Adipocyte (in vitro differentiated cells): ENCODE data around the gene RSPH9.
A peak's percentile ranks its signal among the peaks of the same experiment; 100 is the strongest.
"Not testable (repeated sequence)": the region's sequence is repeated elsewhere in the genome, so short reads cannot be mapped to it uniquely, and the experiment has no call there.

Experiments used
- DNase-seq: peaks from one replicate; pipeline ENCODE4 v3.0.0-alpha.2; 2015; ENCODE audit warnings: low read depth
- H3K27me3 ChIP-seq: replicated peaks from 2 replicates; pipeline ENCODE4 v1.7.0; 2013; ENCODE audit warnings: mild to moderate bottlenecking, low read length, moderate library complexity; ENCODE audit not compliant: control insufficient read depth, insufficient read depth
- H3K36me3 ChIP-seq: 2 replicates; pipeline ENCODE4 v1.7.0; 2013; ENCODE audit warnings: low read length, mild to moderate bottlenecking, moderate library complexity; ENCODE audit not compliant: control insufficient read depth, insufficient read depth, severe bottlenecking
- H3K4me1 ChIP-seq: 2 replicates; pipeline ENCODE4 v1.7.0; 2013; ENCODE audit warnings: mild to moderate bottlenecking, low read length, moderate library complexity; ENCODE audit not compliant: control insufficient read depth, insufficient read depth
- H3K4me3 ChIP-seq: 2 replicates; pipeline ENCODE4 v1.7.0; 2013; ENCODE audit warnings: mild to moderate bottlenecking, low read length, moderate library complexity
- H3K9ac ChIP-seq: 2 replicates; pipeline ENCODE4 v1.7.0; 2013; ENCODE audit warnings: mild to moderate bottlenecking, low read length, moderate library complexity
- H3K9me3 ChIP-seq: 2 replicates; pipeline ENCODE4 v1.7.0; 2013; ENCODE audit warnings: mild to moderate bottlenecking, low read length, moderate library complexity; ENCODE audit not compliant: control insufficient read depth

RSPH9 gene

DNA sequence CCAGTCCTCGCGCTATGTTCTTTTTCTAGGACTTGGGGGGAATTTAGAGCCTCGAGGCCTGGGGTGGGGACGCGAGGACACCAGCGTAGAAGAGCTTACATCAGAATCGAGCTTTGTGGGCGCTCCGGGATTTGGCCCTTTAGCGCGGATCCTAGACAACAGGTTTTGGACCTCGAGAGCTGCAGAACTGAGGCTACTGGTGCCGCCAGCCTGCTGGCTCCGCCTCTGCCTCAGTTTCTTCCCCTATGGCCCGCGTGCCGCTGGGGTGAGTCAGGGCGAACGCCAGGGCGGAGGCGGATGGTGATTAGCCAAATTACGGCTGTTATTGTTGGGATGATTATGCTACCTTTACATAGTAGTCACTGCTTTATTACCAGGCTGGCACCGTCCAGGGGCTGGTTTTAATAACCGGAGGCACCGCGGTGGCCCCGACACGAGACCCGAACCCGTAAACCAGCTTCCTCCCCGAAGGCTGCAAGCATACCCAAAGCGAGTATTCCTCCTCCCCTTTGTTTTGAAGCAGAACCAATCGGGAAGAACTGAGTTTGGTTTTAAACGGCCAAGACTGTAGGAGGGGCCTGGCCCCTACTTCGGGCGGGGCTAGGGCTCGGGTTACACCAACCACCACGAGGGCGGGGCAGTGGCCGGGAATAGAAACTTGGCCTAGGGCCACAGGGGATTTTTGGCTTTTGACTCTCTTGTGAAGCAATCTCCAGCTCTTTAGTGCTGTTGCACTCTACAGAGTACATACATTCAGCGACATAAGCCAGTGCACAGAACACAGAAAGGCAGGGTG, 15.1 kb upstream of the RSPH9 start:
- H3K36me3 ChIP-seq: peaks cover 17% of the 10 kb centered on the region
- DNase-seq: peak; percentile 99
- H3K4me1 ChIP-seq: peaks cover 27% of the 10 kb centered on the region
- peak overlapping the region; percentile 92 for H3K9ac ChIP-seq
- H3K9me3 ChIP-seq: no peaks in the 10 kb centered on the region
- H3K27me3 ChIP-seq: no peaks in the 10 kb centered on the region
- peak overlapping the region; percentile 94 for H3K4me3 ChIP-seq

DNA sequence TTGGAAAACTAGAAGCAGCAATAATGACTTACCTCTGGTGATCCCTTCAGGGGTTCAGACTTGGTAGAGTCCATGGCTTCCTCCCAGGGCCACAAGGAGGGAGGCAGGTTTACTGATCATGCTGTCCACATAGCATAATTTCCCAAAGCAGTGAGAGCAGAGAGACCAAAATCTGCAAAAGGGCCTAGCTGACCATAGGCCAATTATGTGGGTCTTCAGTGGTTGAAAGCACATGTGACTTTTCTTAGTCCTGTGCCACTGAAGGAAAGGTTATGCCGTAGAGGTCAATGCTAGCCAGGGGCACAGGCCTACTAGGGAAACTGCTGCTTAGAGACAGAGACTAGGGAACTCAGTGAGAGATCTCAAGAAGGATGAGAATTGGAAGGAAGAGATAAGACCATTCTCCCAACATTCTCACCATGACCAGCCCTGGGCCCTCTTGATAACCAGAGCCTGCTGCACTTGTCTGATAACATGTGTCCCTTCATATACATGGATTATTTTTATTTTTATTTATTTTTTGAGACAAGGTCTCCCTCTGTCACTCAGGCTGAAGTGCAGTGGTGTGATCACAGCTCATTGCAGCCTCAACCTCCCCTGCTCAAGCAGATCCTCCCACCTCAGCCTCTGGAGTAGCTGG, 13.7 kb upstream of the RSPH9 start:
- H3K9ac ChIP-seq: no peak overlapping the region
- peaks cover 28% of the 10 kb centered on the region for H3K4me1 ChIP-seq
- DNase-seq: no peak
- peaks cover 3% of the 10 kb centered on the region for H3K36me3 ChIP-seq
- H3K9me3 ChIP-seq: no peaks in the 10 kb centered on the region
- H3K4me3 ChIP-seq: no peak overlapping the region
- no peaks in the 10 kb centered on the region for H3K27me3 ChIP-seq

DNA sequence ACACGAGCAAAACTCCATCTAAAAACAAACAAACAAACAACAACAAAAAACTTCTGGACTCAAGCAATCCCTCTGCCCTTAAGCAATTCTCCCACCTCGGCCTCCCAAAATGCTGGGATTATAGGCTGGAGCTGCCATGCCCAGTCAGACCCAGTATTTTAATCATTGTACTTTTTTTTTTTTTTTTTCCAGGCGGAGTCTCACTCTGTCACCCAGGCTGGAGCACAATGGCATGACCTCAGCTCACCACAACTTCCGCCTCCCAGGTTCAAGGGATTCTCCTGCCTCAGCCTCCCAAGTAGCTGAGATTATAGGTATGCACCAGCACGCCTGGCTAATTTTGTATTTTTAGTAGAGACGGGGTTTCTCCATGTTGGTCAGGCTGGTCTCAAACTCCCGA, 11.8 kb upstream of the RSPH9 start:
- DNase-seq, H3K4me3 ChIP-seq, H3K36me3 ChIP-seq, H3K27me3 ChIP-seq, H3K9ac ChIP-seq, H3K9me3 ChIP-seq: not testable (repeated sequence)
- peaks cover 22% of the 10 kb centered on the region for H3K4me1 ChIP-seq

DNA sequence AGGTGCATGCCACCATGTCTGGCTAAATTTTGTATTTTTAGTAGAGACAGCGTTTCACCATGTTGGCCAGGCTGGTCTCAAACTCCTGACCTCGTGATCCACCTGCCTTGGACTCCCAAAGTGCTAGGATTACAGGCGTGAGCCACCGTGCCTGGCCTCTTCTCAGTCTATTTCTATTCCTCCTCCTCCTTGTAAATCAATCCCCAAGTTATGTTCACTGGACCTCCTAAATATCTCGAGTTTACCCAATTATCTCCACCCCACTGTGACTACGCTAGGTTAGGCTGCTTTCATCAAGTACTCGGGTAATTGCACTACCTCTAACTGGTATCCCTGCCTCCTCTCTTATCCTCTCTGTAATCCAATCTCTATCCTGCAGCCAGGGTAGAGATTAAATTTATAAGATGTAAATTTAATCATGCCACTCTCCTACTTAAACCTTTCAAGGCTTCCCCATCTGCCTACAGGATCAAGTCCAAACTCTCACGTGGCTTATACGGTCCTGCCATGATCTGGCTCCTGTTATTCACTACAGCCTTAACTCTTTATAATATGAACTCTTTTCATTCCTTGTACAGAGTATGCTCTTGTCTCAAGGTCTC, 10.0 kb upstream of the RSPH9 start:
- Histone ChIP-seq H3K9me3 (no peaks in the 10 kb centered on the region), H3K4me3 (no peak overlapping the region)
- DNase-seq: no peak

DNA sequence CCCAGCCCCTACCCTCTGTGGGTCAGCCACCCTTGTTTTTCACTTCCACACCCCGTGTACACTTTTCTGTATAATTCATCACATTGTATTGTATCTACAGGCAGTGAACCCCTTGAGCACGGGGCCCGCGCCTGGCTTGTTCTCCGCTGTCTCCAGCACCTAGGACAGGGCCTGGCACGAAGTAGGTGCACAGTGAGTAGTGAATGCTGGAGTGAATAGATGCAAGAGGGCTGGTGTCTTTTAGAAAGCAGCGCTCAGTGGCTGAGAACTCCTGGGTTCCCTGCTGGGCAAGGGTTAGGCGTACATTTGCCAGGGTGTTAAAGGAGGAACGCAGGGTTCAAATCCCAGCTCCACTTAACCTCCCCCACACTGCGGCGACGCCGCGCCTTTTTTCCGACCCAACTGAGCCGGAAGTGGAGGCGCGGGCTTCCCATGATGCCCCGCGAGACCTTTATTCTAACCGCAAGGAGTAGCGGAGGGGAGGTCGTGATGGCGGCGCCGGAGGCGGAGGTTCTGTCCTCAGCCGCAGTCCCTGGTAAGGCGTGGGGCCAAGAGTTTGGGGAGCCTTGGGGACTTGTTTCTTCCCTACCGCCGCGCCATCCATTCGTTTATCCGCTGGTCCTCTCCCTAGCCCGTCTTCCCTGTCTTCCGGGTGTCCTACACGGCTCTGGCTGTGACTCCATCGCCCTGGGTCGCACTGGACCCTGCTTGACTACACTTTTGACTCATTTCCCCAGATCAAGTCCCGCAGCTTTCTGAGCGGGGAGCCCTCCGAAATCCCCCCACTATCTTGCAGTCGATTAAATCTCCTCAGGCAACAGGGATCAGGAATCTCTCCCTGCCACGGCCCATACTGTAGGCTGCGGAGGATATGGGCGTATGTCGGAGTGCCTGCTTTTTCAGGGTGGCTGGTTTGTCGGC, 9.2 kb upstream of the RSPH9 start, which contains the start of gene MAD2L1BP:
Gene MAD2L1BP (plus strand): TSS at position 454 of the 921 bp plus-strand sequence. CDS start 36 bp downstream, at position 490.
- DNase-seq: peak; percentile 88
- H3K9ac ChIP-seq: peak within 1 kb of the TSS; percentile 94
- H3K4me3 ChIP-seq: peak within 1 kb of the TSS; percentile 98
- peaks cover 23% of the 10 kb centered on the region for H3K36me3 ChIP-seq
- no peaks in the 10 kb centered on the region for H3K27me3 ChIP-seq
- no peaks in the 10 kb centered on the region for H3K9me3 ChIP-seq
- H3K4me1 ChIP-seq: peaks cover 25% of the 10 kb centered on the region

More for the DNA sequence above, 10.0 kb upstream of the RSPH9 start:
- Histone ChIP-seq H3K36me3 (peaks cover 14% of the 10 kb centered on the region), H3K27me3 (no peaks in the 10 kb centered on the region), H3K9ac (no peak overlapping the region), H3K4me1 (peaks cover 30% of the 10 kb centered on the region)

DNA sequence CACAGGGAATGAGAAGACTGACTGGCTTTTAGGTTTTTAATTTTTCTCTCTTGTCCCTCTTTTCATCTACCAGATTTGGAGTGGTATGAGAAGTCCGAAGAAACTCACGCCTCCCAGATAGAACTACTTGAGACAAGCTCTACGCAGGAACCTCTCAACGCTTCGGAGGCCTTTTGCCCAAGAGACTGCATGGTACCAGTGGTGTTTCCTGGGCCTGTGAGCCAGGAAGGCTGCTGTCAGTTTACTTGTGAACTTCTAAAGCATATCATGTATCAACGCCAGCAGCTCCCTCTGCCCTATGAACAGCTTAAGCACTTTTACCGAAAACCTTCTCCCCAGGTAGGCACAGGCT, 8.6 kb upstream of the RSPH9 start:
- Histone ChIP-seq H3K36me3 (peaks cover 28% of the 10 kb centered on the region), H3K9me3 (no peaks in the 10 kb centered on the region), H3K4me3 (peak overlapping the region; percentile 98), H3K4me1 (peaks cover 25% of the 10 kb centered on the region), H3K27me3 (no peaks in the 10 kb centered on the region), H3K9ac (peak overlapping the region; percentile 94)
- peak; percentile 34 for DNase-seq

DNA sequence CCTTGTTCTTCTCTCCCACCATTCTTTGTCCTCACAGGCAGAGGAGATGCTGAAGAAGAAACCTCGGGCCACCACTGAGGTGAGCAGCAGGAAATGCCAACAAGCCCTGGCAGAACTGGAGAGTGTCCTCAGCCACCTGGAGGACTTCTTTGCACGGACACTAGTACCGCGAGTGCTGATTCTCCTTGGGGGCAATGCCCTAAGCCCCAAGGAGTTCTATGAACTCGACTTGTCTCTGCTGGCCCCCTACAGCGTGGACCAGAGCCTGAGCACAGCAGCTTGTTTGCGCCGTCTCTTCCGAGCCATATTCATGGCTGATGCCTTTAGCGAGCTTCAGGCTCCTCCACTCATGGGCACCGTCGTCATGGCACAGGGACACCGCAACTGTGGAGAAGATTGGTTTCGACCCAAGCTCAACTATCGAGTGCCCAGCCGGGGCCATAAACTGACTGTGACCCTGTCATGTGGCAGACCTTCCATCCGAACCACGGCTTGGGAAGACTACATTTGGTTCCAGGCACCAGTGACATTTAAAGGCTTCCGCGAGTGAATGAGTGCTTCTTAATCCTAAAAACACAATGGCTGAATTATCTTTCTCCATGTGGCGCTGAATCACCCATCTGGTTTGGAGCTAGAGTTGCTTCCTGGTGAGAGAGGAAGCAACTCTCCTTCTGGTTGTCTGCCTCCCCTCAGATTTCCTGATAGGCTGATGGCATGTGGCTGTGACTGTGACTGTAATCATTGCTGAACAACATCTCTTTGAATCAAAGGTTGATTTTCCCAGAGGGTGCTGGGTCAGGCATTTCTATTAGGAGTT, 4.6 kb upstream of the RSPH9 start:
- H3K36me3 ChIP-seq: peaks cover 43% of the 10 kb centered on the region
- no peak for DNase-seq
- H3K9me3 ChIP-seq: no peaks in the 10 kb centered on the region

DNA sequence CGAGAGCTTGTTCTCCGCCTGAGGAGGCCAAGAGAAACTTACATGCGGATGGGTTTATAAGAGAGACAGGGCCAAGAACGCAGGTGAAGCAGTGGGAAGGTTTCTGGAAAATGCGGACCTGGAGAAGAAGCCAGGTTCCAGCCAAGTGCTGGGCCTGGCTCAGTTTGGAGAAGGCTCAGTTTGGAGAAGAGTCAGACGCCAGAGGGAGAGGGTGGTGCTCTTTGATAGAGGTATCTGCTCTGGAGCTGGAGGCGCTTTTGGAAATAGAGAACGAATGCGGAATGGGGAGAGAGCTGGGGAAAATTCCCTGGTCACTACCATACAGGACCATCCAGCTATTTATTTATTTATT, 753 bp downstream of the RSPH9 start:
- H3K36me3 ChIP-seq: peaks cover 21% of the 10 kb centered on the region
- H3K9me3 ChIP-seq: no peaks in the 10 kb centered on the region
- H3K4me1 ChIP-seq: peaks cover 3% of the 10 kb centered on the region
- DNase-seq: no peak
- peak overlapping the region; percentile 50 for H3K4me3 ChIP-seq
- no peaks in the 10 kb centered on the region for H3K27me3 ChIP-seq
- H3K9ac ChIP-seq: peak overlapping the region; percentile 7

More for the DNA sequence above, 4.6 kb upstream of the RSPH9 start:
- peaks cover 25% of the 10 kb centered on the region for H3K4me1 ChIP-seq
- H3K9ac ChIP-seq: no peak overlapping the region
- H3K27me3 ChIP-seq: no peaks in the 10 kb centered on the region
- no peak overlapping the region for H3K4me3 ChIP-seq

DNA sequence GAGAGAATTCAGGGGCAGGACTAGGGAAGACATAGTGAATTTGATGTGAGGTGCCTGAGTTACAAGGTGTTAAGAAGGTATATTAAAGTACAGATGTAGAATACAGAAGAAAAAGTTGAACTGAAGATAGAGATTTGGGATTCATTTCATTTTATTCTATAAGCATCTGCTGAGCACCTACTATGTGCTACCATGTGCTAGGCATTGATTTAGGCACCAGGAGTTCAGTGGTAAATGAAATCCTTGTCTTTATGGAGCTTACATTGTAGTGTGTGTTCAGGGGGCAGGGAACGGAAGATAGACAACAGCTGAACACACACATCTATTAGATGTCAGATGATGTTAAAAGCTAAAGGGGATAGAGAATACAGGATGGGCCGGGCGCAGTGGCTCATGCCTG, 2.8 kb downstream of the RSPH9 start:
- Histone ChIP-seq H3K36me3 (peaks cover 3% of the 10 kb centered on the region), H3K9ac (no peak overlapping the region), H3K4me1 (peaks cover 3% of the 10 kb centered on the region), H3K27me3 (no peaks in the 10 kb centered on the region), H3K4me3 (no peak overlapping the region), H3K9me3 (no peaks in the 10 kb centered on the region)
- no peak for DNase-seq

DNA sequence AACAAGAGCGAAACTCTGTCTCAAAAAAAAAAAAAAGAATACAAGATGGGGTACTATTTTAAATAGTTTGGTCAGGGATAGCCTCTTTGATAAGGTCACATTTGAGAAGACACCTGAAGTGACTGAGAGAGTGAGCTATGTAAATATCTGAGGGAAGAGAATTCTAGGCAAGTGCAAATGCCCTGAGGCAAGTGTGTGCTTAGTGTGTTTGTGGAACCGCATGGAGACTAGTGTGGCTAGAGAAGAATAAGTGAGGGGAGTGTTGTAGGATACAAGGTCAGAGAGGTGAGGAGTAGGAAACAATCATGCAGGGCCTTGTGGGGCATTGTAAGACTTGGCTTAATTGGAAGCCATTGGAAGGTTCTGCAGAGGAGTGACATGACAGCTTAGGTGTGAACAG, 3.4 kb downstream of the RSPH9 start:
- H3K4me1 ChIP-seq: peaks cover 3% of the 10 kb centered on the region
- H3K36me3 ChIP-seq: no peaks in the 10 kb centered on the region
- H3K9ac ChIP-seq: no peak overlapping the region
- no peak for DNase-seq
- no peaks in the 10 kb centered on the region for H3K9me3 ChIP-seq
- no peaks in the 10 kb centered on the region for H3K27me3 ChIP-seq
- no peak overlapping the region for H3K4me3 ChIP-seq
